Eye (tissue), 1 donor: ENCODE data around the gene TNFRSF18.
A peak's percentile ranks its signal among the peaks of the same experiment; 100 is the strongest.
"Not testable (repeated sequence)": the region's sequence is repeated elsewhere in the genome, so short reads cannot be mapped to it uniquely, and the experiment has no call there.

Experiments used
- DNase-seq: peaks from one replicate; pipeline ENCODE4 v3.0.0-alpha.2; 2015

The TNFRSF18 gene

GRCh38 chr1:1206376-1206965, at the start of gene TNFRSF18:
TNFRSF18 (minus strand) TSS chr1:1206592; CDS start chr1:1206571, 21 bp downstream.
- DNase-seq, result peak; percentile 34

GRCh38 chr1:1255611-1256010, 49.2 kb upstream of the TNFRSF18 start:
- no peak for DNase-seq

GRCh38 chr1:1255078-1255477, 48.7 kb upstream of the TNFRSF18 start:
- DNase-seq, result no peak

- DNase-seq, result no peak
These were observed 48.2 kb upstream of the TNFRSF18 start for GRCh38 chr1:1254667-1254998.

- DNase-seq, result no peak
These were observed 47.7 kb upstream of the TNFRSF18 start for GRCh38 chr1:1253972-1254666.

- DNase-seq, result no peak
These were observed 46.9 kb upstream of the TNFRSF18 start for GRCh38 chr1:1253314-1253713.

GRCh38 chr1:1250786-1251284, 44.4 kb upstream of the TNFRSF18 start:
- DNase-seq, result no peak

GRCh38 chr1:1248009-1248913, 41.9 kb upstream of the TNFRSF18 start:
- DNase-seq, result not testable (repeated sequence)

- no peak for DNase-seq
These were observed 41.0 kb upstream of the TNFRSF18 start for GRCh38 chr1:1247341-1247913.

- peak; percentile 22 for DNase-seq
These were observed 40.4 kb upstream of the TNFRSF18 start, which contains the start of gene C1QTNF12 for GRCh38 chr1:1246577-1247340. C1QTNF12 (minus strand) TSS chr1:1246722; CDS start chr1:1246690, 32 bp downstream.

GRCh38 chr1:1245817-1246576, 39.6 kb upstream of the TNFRSF18 start:
- DNase-seq, result no peak

- no peak for DNase-seq
These were observed 38.9 kb upstream of the TNFRSF18 start for GRCh38 chr1:1245178-1245816.

GRCh38 chr1:1244192-1244811, 37.9 kb upstream of the TNFRSF18 start:
- DNase-seq, result peak; percentile 36

- DNase-seq, result peak; percentile 45
These were observed 37.4 kb upstream of the TNFRSF18 start for GRCh38 chr1:1243807-1244191.

- DNase-seq, result no peak
These were observed 36.9 kb upstream of the TNFRSF18 start for GRCh38 chr1:1243266-1243660.

GRCh38 chr1:1242461-1243265, 36.3 kb upstream of the TNFRSF18 start:
- no peak for DNase-seq

- DNase-seq, result no peak
These were observed 35.3 kb upstream of the TNFRSF18 start for GRCh38 chr1:1241588-1242219.

- no peak for DNase-seq
These were observed 34.6 kb upstream of the TNFRSF18 start for GRCh38 chr1:1240822-1241587.
